HL-60 (cell line): Measurements from ENCODE around the gene KCTD5.

Source experiments
- GABPA ChIP-seq: IDR thresholded peaks from 2 replicates; pipeline ENCODE4 v1.6.1; 2012; ENCODE audit warnings: low read depth
- POLR2AphosphoS5 ChIP-seq: IDR thresholded peaks from 2 replicates; pipeline ENCODE4 v1.6.1; 2012; ENCODE audit warnings: low read depth
- SPI1 ChIP-seq: IDR thresholded peaks from 2 replicates; pipeline ENCODE4 v1.6.1; 2012; ENCODE audit warnings: low read depth, mild to moderate bottlenecking, borderline replicate concordance
- TF ChIP-seq, protein P1 (sequence below): IDR thresholded peaks from one replicate; pipeline ENCODE4 v1.5.1; 2011; ENCODE audit warnings: low read length, control low read depth, inconsistent platforms; ENCODE audit not compliant: insufficient read depth

- TF ChIP-seq GABPA: no peak
- TF ChIP-seq POLR2AphosphoS5: no peak
- TF ChIP-seq, protein P1, sequence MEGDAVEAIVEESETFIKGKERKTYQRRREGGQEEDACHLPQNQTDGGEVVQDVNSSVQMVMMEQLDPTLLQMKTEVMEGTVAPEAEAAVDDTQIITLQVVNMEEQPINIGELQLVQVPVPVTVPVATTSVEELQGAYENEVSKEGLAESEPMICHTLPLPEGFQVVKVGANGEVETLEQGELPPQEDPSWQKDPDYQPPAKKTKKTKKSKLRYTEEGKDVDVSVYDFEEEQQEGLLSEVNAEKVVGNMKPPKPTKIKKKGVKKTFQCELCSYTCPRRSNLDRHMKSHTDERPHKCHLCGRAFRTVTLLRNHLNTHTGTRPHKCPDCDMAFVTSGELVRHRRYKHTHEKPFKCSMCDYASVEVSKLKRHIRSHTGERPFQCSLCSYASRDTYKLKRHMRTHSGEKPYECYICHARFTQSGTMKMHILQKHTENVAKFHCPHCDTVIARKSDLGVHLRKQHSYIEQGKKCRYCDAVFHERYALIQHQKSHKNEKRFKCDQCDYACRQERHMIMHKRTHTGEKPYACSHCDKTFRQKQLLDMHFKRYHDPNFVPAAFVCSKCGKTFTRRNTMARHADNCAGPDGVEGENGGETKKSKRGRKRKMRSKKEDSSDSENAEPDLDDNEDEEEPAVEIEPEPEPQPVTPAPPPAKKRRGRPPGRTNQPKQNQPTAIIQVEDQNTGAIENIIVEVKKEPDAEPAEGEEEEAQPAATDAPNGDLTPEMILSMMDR: no peak
- no peak for TF ChIP-seq SPI1
Observed at GRCh38 chr16:2724816-2725348, 42.6 kb downstream of the KCTD5 start.
